Thyroid gland (tissue), 4 donors: ENCODE results near the gene RSRP1. TPM values are rescaled to one million over a fixed set of nuclear protein-coding genes. Genes with fewer than 3 reads are reported as not detected.

Experiments
- DNase-seq, 2 donors: peaks; one replicate each; pipeline ENCODE4 v3.0.0-alpha.2; 2019
- H3K27ac ChIP-seq, 3 donors: fragments of 200-600 bp; sonication (generic); 1 replicate in 2 of 3; 2 replicates in 1 of 3; pipeline ENCODE4 v1.5.1; 2016 to 2019; ENCODE audit warnings: mild to moderate bottlenecking in 1 of 3, moderate library complexity in 1 of 3
- H3K27me3 ChIP-seq: fragments of 200-600 bp; sonication (generic); one replicate; pipeline ENCODE4 v1.5.1; 2019
- H3K36me3 ChIP-seq, 2 donors: fragments of 200-600 bp; sonication (generic); one replicate each; pipeline ENCODE4 v1.5.1; 2016 to 2019
- H3K4me1 ChIP-seq, 2 donors: fragments of 200-600 bp; sonication (generic); one replicate each; pipeline ENCODE4 v1.5.1; 2017 to 2019
- H3K4me3 ChIP-seq, 3 donors: fragments of 200-600 bp; sonication (generic); replicated peaks in 1 of 3; 1 replicate in 2 of 3; 2 replicates in 1 of 3; pipeline ENCODE4 v1.5.1; 2016; ENCODE audit warnings: mild to moderate bottlenecking in 1 of 3
- H3K9me3 ChIP-seq: fragments of 200-600 bp; sonication (generic); one replicate; pipeline ENCODE4 v1.5.1; 2017
- CTCF ChIP-seq, 6 experiments: fragments of 200-600 bp in 3 of 6; fragments of 450-650 bp in 3 of 6; sonication (generic) in 3 of 6; IDR thresholded peaks; one replicate each; pipeline ENCODE4 v1.5.1; 2016 to 2019; ENCODE audit warnings: antibody characterized with exemption in 6 of 6, mild to moderate bottlenecking in 2 of 6, inconsistent platforms in 1 of 6, moderate library complexity in 1 of 6
- POLR2A ChIP-seq, 2 donors: fragments of 450-650 bp; IDR thresholded peaks; one replicate each; pipeline ENCODE4 v1.6.1; 2017; ENCODE audit warnings: antibody characterized with exemption in 2 of 2, mild to moderate bottlenecking in 2 of 2, moderate library complexity in 1 of 2
- WGBS, 2 donors: methylation state at CpG; one replicate each; pipeline ENCODE4 v1.1.5; 2017; 5-methylcytosine and 5-hydroxymethylcytosine counted together
- intact Hi-C: fragments of 100-400 bp; cut with DNase I; formaldehyde crosslinking; loops from one replicate; pipeline ENCODE4 v1.15.1; 2023
- total RNA-seq, 4 donors: library from RNA; depleted of rRNA; stranded (reverse); fragments of >200 nt; gene quantifications; one replicate each; pipeline ENCODE4 v1.2.3, GENCODE V29; 2016

The RSRP1 gene
- total RNA-seq, 4 donors from 2014 or later = 140 to 294 (median 152) TPM

GRCh38 chr1:25199819-25200620, 47.2 kb downstream of the RSRP1 start:
- no peak overlapping the region for H3K4me3 ChIP-seq
- TF ChIP-seq CTCF (IDR thresholded peaks at IDR 0.05) (no peak), POLR2A (IDR thresholded peaks at IDR 0.05) (no peak)
- H3K27me3 ChIP-seq = no peaks in the 10 kb centered on the region
- no peaks in the 10 kb centered on the region for H3K9me3 ChIP-seq
- DNase-seq = no peak
- no peak overlapping the region for H3K27ac ChIP-seq
- no peaks in the 10 kb centered on the region for H3K36me3 ChIP-seq
- 80 to 83% methylated on average over 13 to 20 of the region's 20 CpGs for WGBS, 2 donors
- intact Hi-C loops = loop anchor here (5.0 to 10.0 kb wide), 3 partner anchors 165 to 348 kb away; partner anchors contain the start of gene RUNX3
- peaks cover 7 to 13% of the 10 kb centered on the region in 2 donors for H3K4me1 ChIP-seq

DNA sequence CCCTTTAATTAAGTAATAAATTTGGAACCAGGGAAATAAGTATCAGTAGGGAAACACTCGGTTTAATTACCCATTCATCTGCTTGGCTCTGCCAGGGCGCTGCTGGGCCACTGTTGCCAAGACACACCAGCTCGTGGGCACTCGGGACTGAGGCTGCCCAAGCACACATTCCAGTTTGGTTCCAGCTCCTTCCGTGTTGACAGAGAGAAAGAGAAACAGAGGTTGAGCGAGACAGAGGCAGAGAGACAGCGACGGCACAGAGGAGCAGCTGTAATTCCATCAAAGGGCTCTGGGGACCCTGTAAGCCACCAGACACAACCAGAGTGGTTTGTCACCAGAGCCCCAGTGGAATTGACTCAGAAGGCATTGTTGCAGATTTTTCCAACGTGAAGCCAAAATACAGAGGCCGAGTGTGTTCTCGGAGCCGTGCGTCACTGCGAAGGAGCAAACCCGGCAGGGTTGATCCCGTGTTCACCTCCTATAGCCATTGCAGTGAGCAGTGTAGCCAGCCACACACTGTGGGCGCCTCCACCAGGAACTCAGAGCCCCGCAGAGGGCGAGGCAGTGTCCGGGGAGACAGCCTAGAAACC, 48.5 kb downstream of the RSRP1 start:
- H3K27ac ChIP-seq = no peak overlapping the region
- H3K36me3 ChIP-seq = no peaks in the 10 kb centered on the region
- H3K9me3 ChIP-seq = no peaks in the 10 kb centered on the region
- 62% methylated on average over 17 to 20 of the region's 20 CpGs for WGBS, 2 donors
- no peak overlapping the region for H3K4me3 ChIP-seq
- H3K27me3 ChIP-seq = no peaks in the 10 kb centered on the region
- H3K4me1 ChIP-seq = peaks cover 7 to 13% of the 10 kb centered on the region in 2 donors
- intact Hi-C loops = loop anchor here (10.0 kb wide), 1 partner anchor 164 kb away; no protein-coding TSS in a partner anchor
- no peak for TF ChIP-seq POLR2A (IDR thresholded peaks at IDR 0.05)
- peak in 1 of 6 experiments; percentile 15 for TF ChIP-seq CTCF (IDR thresholded peaks at IDR 0.05)
- DNase-seq = peak; percentile 11 to 49

GRCh38 chr1:25197982-25198662, 49.1 kb downstream of the RSRP1 start:
- Histone ChIP-seq H3K4me1 (peaks cover 7 to 13% of the 10 kb centered on the region in 2 donors), H3K36me3 (no peaks in the 10 kb centered on the region), H3K27ac (no peak overlapping the region), H3K9me3 (no peaks in the 10 kb centered on the region), H3K4me3 (no peak overlapping the region), H3K27me3 (no peaks in the 10 kb centered on the region)
- peak in 1 of 2 donors; percentile 20 for DNase-seq
- WGBS, 2 donors = 43 to 45% methylated on average over 11 of the region's 11 CpGs
- no peak for TF ChIP-seq POLR2A (IDR thresholded peaks at IDR 0.05)
- no peak for TF ChIP-seq CTCF (IDR thresholded peaks at IDR 0.05)
- intact Hi-C loops = loop anchor here (10.0 kb wide), 1 partner anchor 163 kb away; no protein-coding TSS in a partner anchor

DNA sequence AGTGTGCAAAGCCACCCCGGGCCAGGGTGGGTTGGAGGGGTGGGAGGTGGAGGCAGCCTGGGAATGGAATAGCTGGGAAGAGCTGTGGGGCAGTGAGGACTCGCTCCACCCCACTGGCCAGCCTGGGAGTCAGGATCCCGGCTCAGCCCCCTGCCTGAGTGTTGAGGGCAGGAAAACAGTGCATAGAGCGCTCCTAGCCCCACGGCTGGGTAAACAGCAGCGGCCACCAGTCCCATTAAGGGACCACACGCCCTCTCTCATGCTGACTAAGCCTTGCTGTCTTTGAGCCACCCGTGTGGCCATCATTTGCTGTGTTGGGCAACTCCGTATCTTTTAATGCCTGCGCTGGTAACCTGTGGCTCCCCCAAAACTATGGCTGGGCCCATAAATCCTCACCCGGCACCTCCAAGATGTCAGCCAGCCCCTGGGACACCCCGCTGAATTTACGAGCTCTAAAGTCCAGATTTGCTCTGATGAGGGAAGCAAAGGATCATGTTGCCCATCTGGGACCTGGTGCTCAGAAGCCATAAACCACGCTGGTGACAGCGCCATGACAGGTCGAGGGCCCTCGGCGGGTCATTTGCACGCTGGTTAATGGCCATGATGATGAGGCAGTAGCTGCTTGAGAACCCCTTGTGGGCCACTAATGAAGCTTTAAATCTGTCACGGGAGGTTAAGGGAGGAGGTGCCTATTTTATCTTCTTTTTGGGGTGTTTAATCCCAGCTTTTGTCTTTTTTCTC, 49.8 kb downstream of the RSRP1 start:
- TF ChIP-seq POLR2A (IDR thresholded peaks at IDR 0.05) (no peak), CTCF (IDR thresholded peaks at IDR 0.05) (no peak)
- intact Hi-C loops = loop anchor here (10.0 kb wide), 1 partner anchor 163 kb away; no protein-coding TSS in a partner anchor
- Histone ChIP-seq H3K9me3 (no peaks in the 10 kb centered on the region), H3K27ac (no peak overlapping the region), H3K4me3 (no peak overlapping the region), H3K27me3 (no peaks in the 10 kb centered on the region), H3K4me1 (peaks cover 7 to 13% of the 10 kb centered on the region in 2 donors), H3K36me3 (no peaks in the 10 kb centered on the region)
- 76 to 85% methylated on average over 19 to 20 of the region's 20 CpGs for WGBS, 2 donors
- no peak for DNase-seq
